ENCODE data around the gene CAMK1G.

Gene CAMK1G

GRCh38 chr1:209601809-209602657 lies 18.5 kb downstream of the CAMK1G start:
- DNase-seq, result peak; percentile 32

GRCh38 chr1:209603877-209604276 lies 20.4 kb downstream of the CAMK1G start:
- DNase-seq, result no peak

GRCh38 chr1:209607102-209607794 lies 23.7 kb downstream of the CAMK1G start:
- DNase-seq, result peak; percentile 42

- no peak for DNase-seq
These were observed 24.3 kb downstream of the CAMK1G start for GRCh38 chr1:209607795-209608178.

GRCh38 chr1:209609041-209609790 lies 25.7 kb downstream of the CAMK1G start:
- no peak for DNase-seq

GRCh38 chr1:209609791-209610630 lies 26.5 kb downstream of the CAMK1G start:
- DNase-seq, result no peak

GRCh38 chr1:209610631-209610905 lies 27.1 kb downstream of the CAMK1G start:
- no peak for DNase-seq

GRCh38 chr1:209611771-209612570 lies 28.5 kb downstream of the CAMK1G start:
- no peak for DNase-seq

- no peak for DNase-seq
These were observed 29.3 kb downstream of the CAMK1G start for GRCh38 chr1:209612646-209613399.

GRCh38 chr1:209613400-209614150 lies 30.1 kb downstream of the CAMK1G start:
- DNase-seq, result no peak

- no peak for DNase-seq
These were observed 30.6 kb downstream of the CAMK1G start for GRCh38 chr1:209614151-209614420.

GRCh38 chr1:209614906-209615305 lies 31.4 kb downstream of the CAMK1G start:
- no peak for DNase-seq

GRCh38 chr1:209616366-209617046 lies 33.0 kb downstream of the CAMK1G start:
- DNase-seq, result no peak

GRCh38 chr1:209617047-209617673 lies 33.6 kb downstream of the CAMK1G start:
- no peak for DNase-seq

- DNase-seq, result no peak
These were observed 34.2 kb downstream of the CAMK1G start for GRCh38 chr1:209617755-209618154.

- no peak for DNase-seq
These were observed 34.8 kb downstream of the CAMK1G start for GRCh38 chr1:209618291-209618690.

- peak; percentile 23 for DNase-seq
These were observed 35.4 kb downstream of the CAMK1G start for GRCh38 chr1:209618756-209619420.

- no peak for DNase-seq
These were observed 36.4 kb downstream of the CAMK1G start for GRCh38 chr1:209619696-209620486.

Measured in T1000 (cell line).